ENCODE results near the gene FERMT3.

The FERMT3 gene

GRCh38 chr11:64231546-64231945 is 25.0 kb downstream of the FERMT3 start:
- TF ChIP-seq SPI1 (IDR thresholded peaks at IDR 0.05; ENCODE audit: low read depth, low read length) = no peak
- no peak for TF ChIP-seq POLR2AphosphoS5 (IDR thresholded peaks at IDR 0.05; ENCODE audit: low read depth, low read length)
- no peak for TF ChIP-seq POLR2A (IDR thresholded peaks at IDR 0.05; ENCODE audit: low read depth, low read length)
- no peak for TF ChIP-seq TAF1 (IDR thresholded peaks at IDR 0.05; ENCODE audit: low read depth, low read length)
- TF ChIP-seq PAX5 (IDR thresholded peaks at IDR 0.05; ENCODE audit: insufficient read depth, low read length, severe bottlenecking) = no peak
- no peak for TF ChIP-seq POU2F2 (IDR thresholded peaks at IDR 0.05; ENCODE audit: low read depth, low read length)

GRCh38 chr11:64232182-64232966 is 25.9 kb downstream of the FERMT3 start:
- no peak for FAIRE-seq
- no peak for DNase-seq (ENCODE audit: insufficient read length, low spot score)
- TF ChIP-seq PAX5 (IDR thresholded peaks at IDR 0.05; ENCODE audit: insufficient read depth, low read length, severe bottlenecking) (no peak), POU2F2 (IDR thresholded peaks at IDR 0.05; ENCODE audit: low read depth, low read length) (no peak), POLR2AphosphoS5 (IDR thresholded peaks at IDR 0.05; ENCODE audit: low read depth, low read length) (no peak), POLR2A (IDR thresholded peaks at IDR 0.05; ENCODE audit: low read depth, low read length) (no peak), SPI1 (IDR thresholded peaks at IDR 0.05; ENCODE audit: low read depth, low read length) (no peak), TAF1 (IDR thresholded peaks at IDR 0.05; ENCODE audit: low read depth, low read length) (no peak)

More at GRCh38 chr11:64231546-64231945, 25.0 kb downstream of the FERMT3 start:
- no peak for FAIRE-seq
- DNase-seq (ENCODE audit: insufficient read length, low spot score) = no peak

DNA sequence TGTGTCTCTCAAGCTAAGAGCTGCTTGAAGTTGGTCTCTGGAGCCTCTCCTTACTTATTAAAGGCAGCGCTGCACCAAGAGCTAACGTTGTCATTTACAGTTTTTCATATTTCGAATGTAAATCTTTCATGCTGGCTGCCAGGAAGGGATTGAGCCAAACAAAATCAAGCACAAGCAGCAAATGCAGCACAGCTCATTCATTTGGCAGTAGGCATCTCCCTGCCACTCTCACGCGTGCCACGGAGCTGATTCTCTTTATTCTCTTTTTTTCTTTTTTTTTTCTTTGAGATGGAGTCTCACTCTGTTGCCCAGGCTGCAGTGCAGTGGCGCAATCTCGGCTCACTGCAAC is 26.4 kb downstream of the FERMT3 start:
- DNase-seq (ENCODE audit: insufficient read length, low spot score) = no peak
- TF ChIP-seq POLR2AphosphoS5 (IDR thresholded peaks at IDR 0.05; ENCODE audit: low read depth, low read length) (no peak), TAF1 (IDR thresholded peaks at IDR 0.05; ENCODE audit: low read depth, low read length) (no peak), POLR2A (IDR thresholded peaks at IDR 0.05; ENCODE audit: low read depth, low read length) (no peak), PAX5 (IDR thresholded peaks at IDR 0.05; ENCODE audit: insufficient read depth, low read length, severe bottlenecking) (no peak), SPI1 (IDR thresholded peaks at IDR 0.05; ENCODE audit: low read depth, low read length) (no peak), POU2F2 (IDR thresholded peaks at IDR 0.05; ENCODE audit: low read depth, low read length) (no peak)
- no peak for FAIRE-seq

GRCh38 chr11:64233913-64234586 is 27.5 kb downstream of the FERMT3 start, which contains the start of gene VEGFB:
VEGFB (plus strand) TSS chr11:64234584; CDS start chr11:64234834, 250 bp downstream.
- TF ChIP-seq TAF1 (IDR thresholded peaks at IDR 0.05; ENCODE audit: low read depth, low read length) (no peak), POU2F2 (IDR thresholded peaks at IDR 0.05; ENCODE audit: low read depth, low read length) (no peak), POLR2AphosphoS5 (IDR thresholded peaks at IDR 0.05; ENCODE audit: low read depth, low read length) (no peak), POLR2A (IDR thresholded peaks at IDR 0.05; ENCODE audit: low read depth, low read length) (no peak)
- peak; percentile 56 for FAIRE-seq
- DNase-seq (ENCODE audit: insufficient read length, low spot score) = peak; percentile 77

DNA sequence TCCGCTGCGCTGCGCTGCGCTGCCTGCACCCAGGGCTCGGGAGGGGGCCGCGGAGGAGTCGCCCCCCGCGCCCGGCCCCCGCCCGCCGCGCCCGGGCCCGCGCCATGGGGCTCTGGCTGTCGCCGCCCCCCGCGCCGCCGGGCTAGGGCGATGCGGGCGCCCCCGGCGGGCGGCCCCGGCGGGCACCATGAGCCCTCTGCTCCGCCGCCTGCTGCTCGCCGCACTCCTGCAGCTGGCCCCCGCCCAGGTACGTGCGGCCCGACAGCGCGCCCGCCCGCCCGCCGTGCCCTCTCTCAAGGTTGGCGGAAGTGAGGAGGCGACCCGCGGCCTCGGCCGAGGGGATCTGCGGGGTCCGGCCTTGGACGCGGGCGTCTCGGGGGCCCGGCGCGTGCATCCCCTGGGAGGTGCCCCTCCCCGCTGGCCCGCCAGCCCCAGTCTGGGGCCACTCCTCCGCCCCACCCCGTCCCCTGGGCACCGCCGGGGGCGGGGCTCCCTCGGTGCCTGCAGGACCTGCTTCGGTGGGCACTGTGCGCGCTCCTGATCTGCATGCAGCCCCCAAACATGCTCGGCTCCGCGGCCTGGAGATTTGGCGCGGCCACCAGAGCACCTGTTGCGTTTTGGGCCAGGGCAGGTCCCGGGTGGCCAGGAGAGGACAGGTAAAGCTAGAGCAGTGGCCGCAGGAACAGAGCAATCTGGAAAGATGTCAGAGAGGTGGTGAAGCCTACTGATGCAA is 28.3 kb downstream of the FERMT3 start:
- DNase-seq (ENCODE audit: insufficient read length, low spot score) (no peak), FAIRE-seq (peak; percentile 77)
- TF ChIP-seq TAF1 (IDR thresholded peaks at IDR 0.05; ENCODE audit: low read depth, low read length) (0 out of 2 replicates have a peak, but pooled peaks have one; percentile 13), POLR2AphosphoS5 (IDR thresholded peaks at IDR 0.05; ENCODE audit: low read depth, low read length) (no peak)

DNA sequence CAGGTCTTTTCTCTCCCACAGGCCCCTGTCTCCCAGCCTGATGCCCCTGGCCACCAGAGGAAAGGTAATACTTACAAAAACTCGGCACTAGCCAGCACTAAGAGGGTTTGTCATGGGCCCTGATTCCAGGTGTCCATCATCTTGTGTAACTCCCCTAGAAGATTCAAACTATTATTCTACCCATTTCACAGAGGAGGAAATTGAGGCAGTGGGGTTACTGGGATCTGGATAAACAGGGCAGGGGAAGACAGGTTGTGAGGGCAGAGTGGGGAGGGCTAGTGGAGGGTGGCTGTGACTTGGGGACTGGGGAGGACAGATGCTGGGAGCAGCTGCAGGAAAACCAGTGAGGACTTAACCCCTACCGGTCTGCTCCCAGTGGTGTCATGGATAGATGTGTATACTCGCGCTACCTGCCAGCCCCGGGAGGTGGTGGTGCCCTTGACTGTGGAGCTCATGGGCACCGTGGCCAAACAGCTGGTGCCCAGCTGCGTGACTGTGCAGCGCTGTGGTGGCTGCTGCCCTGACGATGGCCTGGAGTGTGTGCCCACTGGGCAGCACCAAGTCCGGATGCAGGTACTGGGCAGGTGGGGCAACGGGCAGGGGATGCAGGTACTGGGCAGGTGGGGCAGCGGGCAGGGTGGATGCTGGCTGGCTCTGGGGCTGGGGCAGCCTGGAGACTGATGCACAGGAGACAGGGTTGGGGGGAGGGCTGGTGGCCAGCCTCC is 29.1 kb downstream of the FERMT3 start:
- no peak for DNase-seq (ENCODE audit: insufficient read length, low spot score)
- FAIRE-seq = peak; percentile 28
- TF ChIP-seq POLR2AphosphoS5 (IDR thresholded peaks at IDR 0.05; ENCODE audit: low read depth, low read length) = no peak
- no peak for TF ChIP-seq SPI1 (IDR thresholded peaks at IDR 0.05; ENCODE audit: low read depth, low read length)
- TF ChIP-seq TAF1 (IDR thresholded peaks at IDR 0.05; ENCODE audit: low read depth, low read length) = no peak
- no peak for TF ChIP-seq POLR2A (IDR thresholded peaks at IDR 0.05; ENCODE audit: low read depth, low read length)
- no peak for TF ChIP-seq PAX5 (IDR thresholded peaks at IDR 0.05; ENCODE audit: insufficient read depth, low read length, severe bottlenecking)
- TF ChIP-seq POU2F2 (IDR thresholded peaks at IDR 0.05; ENCODE audit: low read depth, low read length) = no peak

DNA sequence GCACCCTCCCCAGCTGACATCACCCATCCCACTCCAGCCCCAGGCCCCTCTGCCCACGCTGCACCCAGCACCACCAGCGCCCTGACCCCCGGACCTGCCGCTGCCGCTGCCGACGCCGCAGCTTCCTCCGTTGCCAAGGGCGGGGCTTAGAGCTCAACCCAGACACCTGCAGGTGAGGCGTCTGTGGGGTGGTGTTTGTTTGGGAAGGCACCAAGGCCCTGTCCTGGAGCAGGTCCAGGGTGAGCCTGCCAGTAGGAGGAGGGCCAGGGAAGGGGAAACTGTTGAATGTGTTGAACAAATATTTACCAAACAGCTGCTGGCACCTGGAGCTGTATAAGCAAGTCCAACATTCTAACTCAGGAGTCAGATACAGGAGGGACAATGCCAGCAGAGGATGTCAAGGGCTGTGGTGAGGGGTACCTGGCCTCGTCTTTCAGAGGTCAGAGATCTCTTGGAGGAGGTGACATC is 31.0 kb downstream of the FERMT3 start:
- no peak for DNase-seq (ENCODE audit: insufficient read length, low spot score)
- FAIRE-seq = no peak
- TF ChIP-seq SPI1 (IDR thresholded peaks at IDR 0.05; ENCODE audit: low read depth, low read length) = no peak
- TF ChIP-seq PAX5 (IDR thresholded peaks at IDR 0.05; ENCODE audit: insufficient read depth, low read length, severe bottlenecking) = no peak
- TF ChIP-seq POLR2AphosphoS5 (IDR thresholded peaks at IDR 0.05; ENCODE audit: low read depth, low read length) = no peak

- FAIRE-seq = peak; percentile 74
- no peak for DNase-seq (ENCODE audit: insufficient read length, low spot score)
These were observed 31.6 kb downstream of the FERMT3 start for GRCh38 chr11:64238076-64238475.

GRCh38 chr11:64238999-64239398 is 32.5 kb downstream of the FERMT3 start:
- no peak for FAIRE-seq
- TF ChIP-seq SPI1 (IDR thresholded peaks at IDR 0.05; ENCODE audit: low read depth, low read length) = no peak
- TF ChIP-seq POU2F2 (IDR thresholded peaks at IDR 0.05; ENCODE audit: low read depth, low read length) = no peak
- TF ChIP-seq POLR2AphosphoS5 (IDR thresholded peaks at IDR 0.05; ENCODE audit: low read depth, low read length) = no peak
- TF ChIP-seq PAX5 (IDR thresholded peaks at IDR 0.05; ENCODE audit: insufficient read depth, low read length, severe bottlenecking) = no peak
- no peak for TF ChIP-seq TAF1 (IDR thresholded peaks at IDR 0.05; ENCODE audit: low read depth, low read length)
- TF ChIP-seq POLR2A (IDR thresholded peaks at IDR 0.05; ENCODE audit: low read depth, low read length) = no peak
- DNase-seq (ENCODE audit: insufficient read length, low spot score) = no peak

More at GRCh38 chr11:64238076-64238475, 31.6 kb downstream of the FERMT3 start:
- TF ChIP-seq SPI1 (IDR thresholded peaks at IDR 0.05; ENCODE audit: low read depth, low read length) (peak; percentile 84), POLR2A (IDR thresholded peaks at IDR 0.05; ENCODE audit: low read depth, low read length) (peak; percentile 54; the same call in 1 of the 2 replicates), TAF1 (IDR thresholded peaks at IDR 0.05; ENCODE audit: low read depth, low read length) (no peak)
